Esophagus squamous epithelium (tissue), 5 donors: ENCODE measurements around the gene GLYAT. TPM values are rescaled to one million over a fixed set of nuclear protein-coding genes. Genes with fewer than 3 reads are reported as not detected.

ENCODE experiments used
- DNase-seq: peaks from one replicate; lab custom pipeline; 2025; lab: John Stamatoyannopoulos, UW
- H3K27ac ChIP-seq, 4 donors: fragments of 200-600 bp; sonication (generic); one replicate each; pipeline ENCODE4 v1.5.1; 2016 to 2019; ENCODE audit warnings: mild to moderate bottlenecking in 1 of 4
- H3K27me3 ChIP-seq, 4 donors: fragments of 200-600 bp; sonication (generic); 1 replicate in 3 of 4; 2 replicates in 1 of 4; pipeline versions ENCODE4 v1.5.1 to v1.6.0; 2017 to 2021; ENCODE audit warnings: antibody characterized with exemption in 1 of 4
- H3K36me3 ChIP-seq, 3 donors: fragments of 200-600 bp; sonication (generic); one replicate each; pipeline ENCODE4 v1.5.1; 2016 to 2019
- H3K4me1 ChIP-seq, 3 donors: fragments of 200-600 bp; sonication (generic); one replicate each; pipeline ENCODE4 v1.5.1; 2017 to 2019
- H3K4me3 ChIP-seq, 4 donors: fragments of 200-600 bp; sonication (generic); 1 replicate in 3 of 4; 2 replicates in 1 of 4; pipeline ENCODE4 v1.5.1; 2016 to 2019; ENCODE audit warnings: mild to moderate bottlenecking in 2 of 4, moderate library complexity in 1 of 4
- H3K9me3 ChIP-seq, 3 donors: fragments of 200-600 bp; sonication (generic); one replicate each; pipeline ENCODE4 v1.5.1; 2016 to 2019
- POLR2A ChIP-seq, 4 donors: fragments of 450-650 bp; IDR thresholded peaks; one replicate each; pipeline ENCODE4 v1.6.1; 2017; ENCODE audit warnings: antibody characterized with exemption in 4 of 4, mild to moderate bottlenecking in 4 of 4, moderate library complexity in 3 of 4
- WGBS, 2 donors: methylation state at CpG; one replicate each; pipeline ENCODE4 v1.1.5; 2018; 5-methylcytosine and 5-hydroxymethylcytosine counted together
- intact Hi-C: fragments of 100-400 bp; cut with DNase I; formaldehyde crosslinking; loops from one replicate; pipeline ENCODE4 v1.15.0; 2022
- total RNA-seq, 4 donors: library from RNA; depleted of rRNA; stranded (reverse); fragments of >200 nt; gene quantifications; one replicate each; pipeline ENCODE4 v1.1.0, GENCODE V29; 2016
- TF ChIP-seq, protein P1 (sequence below), 6 experiments: fragments of 450-650 bp in 4 of 6; fragments of 200-600 bp in 2 of 6; sonication (generic) in 2 of 6; IDR thresholded peaks; one replicate each; pipeline ENCODE4 v1.5.1; 2016 to 2019; ENCODE audit warnings: antibody characterized with exemption in 6 of 6, mild to moderate bottlenecking in 4 of 6, moderate library complexity in 4 of 6
- donor health status: DM: yes; HTN: yes; CAD: no.

Gene GLYAT
- total RNA-seq, 4 donors from 2014 or later: not detected

DNA sequence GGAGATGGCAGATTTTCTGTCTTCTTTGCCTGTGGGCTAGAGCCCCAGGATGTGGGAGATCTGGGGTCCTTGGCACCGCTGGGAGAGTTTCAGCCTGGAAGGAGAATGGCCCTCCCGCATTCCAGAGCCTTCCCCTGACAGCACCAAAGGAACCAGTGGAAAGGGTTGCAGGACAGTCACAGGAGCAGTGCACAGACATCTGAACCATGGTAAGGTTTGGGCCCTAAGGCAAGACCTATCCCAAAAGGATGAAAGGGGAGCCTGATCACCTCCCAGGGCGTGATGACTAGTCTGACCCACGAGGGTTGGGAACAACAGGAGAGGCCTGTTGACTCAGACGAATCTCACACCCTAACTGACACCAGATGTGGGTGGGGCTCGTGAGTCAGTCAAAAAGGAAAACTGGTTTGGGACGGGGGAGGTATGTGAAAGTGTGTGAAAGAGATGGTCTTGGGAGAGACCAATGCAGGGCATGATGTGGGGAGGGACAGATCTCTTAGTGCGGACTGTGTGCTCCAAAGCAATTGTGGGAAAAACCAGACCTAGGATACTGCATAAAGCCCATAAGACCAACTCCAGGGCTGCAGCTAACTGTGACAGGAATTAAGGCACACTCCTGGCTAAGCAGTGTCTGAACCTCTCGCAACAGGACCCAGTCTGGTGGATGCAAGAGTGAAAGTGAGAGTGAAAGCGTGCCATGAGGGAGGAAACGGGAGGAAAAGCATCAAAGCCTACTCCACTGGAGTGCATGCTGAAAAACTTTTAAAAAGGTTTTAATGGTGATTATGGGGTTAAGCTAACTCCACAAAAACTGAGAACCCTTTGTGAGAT, 39.1 kb upstream of the GLYAT start:
- H3K36me3 ChIP-seq: no peaks in the 10 kb centered on the region
- TF ChIP-seq, protein P1, sequence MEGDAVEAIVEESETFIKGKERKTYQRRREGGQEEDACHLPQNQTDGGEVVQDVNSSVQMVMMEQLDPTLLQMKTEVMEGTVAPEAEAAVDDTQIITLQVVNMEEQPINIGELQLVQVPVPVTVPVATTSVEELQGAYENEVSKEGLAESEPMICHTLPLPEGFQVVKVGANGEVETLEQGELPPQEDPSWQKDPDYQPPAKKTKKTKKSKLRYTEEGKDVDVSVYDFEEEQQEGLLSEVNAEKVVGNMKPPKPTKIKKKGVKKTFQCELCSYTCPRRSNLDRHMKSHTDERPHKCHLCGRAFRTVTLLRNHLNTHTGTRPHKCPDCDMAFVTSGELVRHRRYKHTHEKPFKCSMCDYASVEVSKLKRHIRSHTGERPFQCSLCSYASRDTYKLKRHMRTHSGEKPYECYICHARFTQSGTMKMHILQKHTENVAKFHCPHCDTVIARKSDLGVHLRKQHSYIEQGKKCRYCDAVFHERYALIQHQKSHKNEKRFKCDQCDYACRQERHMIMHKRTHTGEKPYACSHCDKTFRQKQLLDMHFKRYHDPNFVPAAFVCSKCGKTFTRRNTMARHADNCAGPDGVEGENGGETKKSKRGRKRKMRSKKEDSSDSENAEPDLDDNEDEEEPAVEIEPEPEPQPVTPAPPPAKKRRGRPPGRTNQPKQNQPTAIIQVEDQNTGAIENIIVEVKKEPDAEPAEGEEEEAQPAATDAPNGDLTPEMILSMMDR (IDR thresholded peaks at IDR 0.05): no peak
- no peak for TF ChIP-seq POLR2A (IDR thresholded peaks at IDR 0.05)
- WGBS, 2 donors: 51% methylated on average over 8 to 9 of the region's 11 CpGs

GRCh38 chr11:58770166-58770565, 38.4 kb upstream of the GLYAT start:
- no peak for DNase-seq
- Histone ChIP-seq H3K36me3 (no peaks in the 10 kb centered on the region), H3K4me1 (peaks cover 0 to 28% (median 0%) of the 10 kb centered on the region in 3 donors), H3K27me3 (no peaks in the 10 kb centered on the region), H3K4me3 (no peak overlapping the region), H3K9me3 (no peaks in the 10 kb centered on the region), H3K27ac (peak overlapping the region in 1 of 4 donors; percentile 17)
- intact Hi-C loops: no loop called here
- TF ChIP-seq POLR2A (IDR thresholded peaks at IDR 0.05): no peak
- TF ChIP-seq, protein P1 (IDR thresholded peaks at IDR 0.05): no peak
- 73 to 81% methylated on average over 2 of the region's 2 CpGs for WGBS, 2 donors

More for the DNA sequence above, 39.1 kb upstream of the GLYAT start:
- Histone ChIP-seq H3K4me1 (peaks cover 0 to 28% (median 0%) of the 10 kb centered on the region in 3 donors), H3K9me3 (no peaks in the 10 kb centered on the region), H3K27ac (peak overlapping the region in 2 of 4 donors; percentile 26 to 29), H3K4me3 (no peak overlapping the region), H3K27me3 (no peaks in the 10 kb centered on the region)
- no peak for DNase-seq
- intact Hi-C loops: no loop called here

DNA sequence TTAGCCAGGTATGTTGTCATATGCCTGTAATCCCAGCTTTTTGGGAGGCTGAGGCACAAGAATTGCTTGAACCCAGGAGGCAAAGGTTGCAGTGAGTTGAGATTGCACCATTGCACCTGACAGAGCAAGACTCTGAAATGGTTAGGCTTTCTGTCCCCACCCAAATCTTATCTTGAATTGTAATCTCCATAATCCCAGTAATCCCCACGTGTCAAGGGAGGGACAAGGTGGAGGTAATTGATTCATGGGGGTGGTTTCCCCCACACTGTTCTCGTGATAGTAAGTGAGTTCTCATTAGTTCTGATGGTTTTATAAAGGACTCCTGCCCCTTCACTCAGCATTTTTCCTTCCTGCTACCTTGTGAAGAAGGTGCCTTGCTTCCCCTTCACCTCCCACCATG, 37.6 kb upstream of the GLYAT start:
- TF ChIP-seq, protein P1 (IDR thresholded peaks at IDR 0.05): no peak
- TF ChIP-seq POLR2A (IDR thresholded peaks at IDR 0.05): no peak
- Histone ChIP-seq H3K27ac (no peak overlapping the region), H3K36me3 (no peaks in the 10 kb centered on the region), H3K9me3 (no peaks in the 10 kb centered on the region), H3K27me3 (no peaks in the 10 kb centered on the region), H3K4me1 (peaks cover 0 to 28% (median 0%) of the 10 kb centered on the region in 3 donors), H3K4me3 (no peak overlapping the region)
- 19 to 21% methylated on average over 2 of the region's 2 CpGs for WGBS, 2 donors
- intact Hi-C loops: no loop called here
- DNase-seq: no peak

GRCh38 chr11:58768137-58768536, 36.4 kb upstream of the GLYAT start:
- DNase-seq: no peak
- TF ChIP-seq, protein P1 (IDR thresholded peaks at IDR 0.05): no peak
- no peak for TF ChIP-seq POLR2A (IDR thresholded peaks at IDR 0.05)
- no peaks in the 10 kb centered on the region for H3K36me3 ChIP-seq
- no peak overlapping the region for H3K4me3 ChIP-seq
- peaks cover 0 to 28% (median 0%) of the 10 kb centered on the region in 3 donors for H3K4me1 ChIP-seq
- intact Hi-C loops: no loop called here
- H3K27me3 ChIP-seq: no peaks in the 10 kb centered on the region
- H3K27ac ChIP-seq: no peak overlapping the region
- 60 to 69% methylated on average over 2 of the region's 2 CpGs for WGBS, 2 donors
- no peaks in the 10 kb centered on the region for H3K9me3 ChIP-seq

DNA sequence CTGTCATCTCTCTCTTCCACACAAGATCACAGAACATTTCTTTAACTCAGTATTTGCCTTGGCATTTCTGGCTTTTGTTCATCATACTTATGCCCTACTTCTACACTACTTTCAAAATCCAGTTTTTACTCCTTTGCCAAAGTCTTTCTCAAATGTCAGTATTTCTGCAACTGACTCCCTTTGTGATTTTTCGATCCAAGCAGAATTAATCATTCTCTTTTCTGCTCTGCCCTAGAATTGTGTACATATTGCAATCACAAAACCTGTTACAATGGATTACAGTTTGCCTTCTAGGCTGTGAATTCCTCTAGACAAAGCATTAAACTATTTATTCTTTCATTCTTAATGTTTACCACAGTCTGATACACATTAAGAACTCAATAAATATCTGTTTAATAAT, 33.3 kb upstream of the GLYAT start:
- no peak overlapping the region for H3K27ac ChIP-seq
- TF ChIP-seq, protein P1 (IDR thresholded peaks at IDR 0.05): no peak
- no peak for TF ChIP-seq POLR2A (IDR thresholded peaks at IDR 0.05)

More for the DNA sequence above, 33.3 kb upstream of the GLYAT start:
- H3K4me3 ChIP-seq: no peak overlapping the region
- no peaks in the 10 kb centered on the region for H3K36me3 ChIP-seq
- no peaks in the 10 kb centered on the region for H3K27me3 ChIP-seq
- WGBS, 2 donors: 18 to 35% methylated on average over 1 of the region's 1 CpG
- DNase-seq: no peak
- H3K9me3 ChIP-seq: no peaks in the 10 kb centered on the region
- intact Hi-C loops: no loop called here
- H3K4me1 ChIP-seq: peaks cover 0 to under 1% (median 0%) of the 10 kb centered on the region in 3 donors
